Liver (tissue), 9 donors: ENCODE measurements around the gene PIK3R5. TPM values are rescaled to one million over a fixed set of nuclear protein-coding genes. Genes with fewer than 3 reads are reported as not detected.

Source experiments
- DNase-seq: peaks from one replicate; pipeline ENCODE4 v3.0.0-alpha.2; 2017; ENCODE audit warnings: low spot score
- H3K27ac ChIP-seq, 2 donors: one replicate each; pipeline ENCODE4 v1.7.0; 2013; ENCODE audit warnings: inconsistent platforms in 2 of 2, low read length in 2 of 2, control low read depth in 1 of 2, low read depth in 1 of 2, mild to moderate bottlenecking in 1 of 2
- H3K27me3 ChIP-seq, 4 donors: one replicate each; pipeline versions ENCODE4 v1.6.1 to v1.7.0; 2013; ENCODE audit warnings: low read length in 3 of 4, inconsistent platforms in 1 of 4, mild to moderate bottlenecking in 1 of 4, moderate library complexity in 1 of 4; ENCODE audit not compliant: control insufficient read depth in 4 of 4, insufficient read depth in 4 of 4
- H3K36me3 ChIP-seq, 4 donors: one replicate each; pipeline versions ENCODE4 v1.6.1 to v1.7.0; 2013; ENCODE audit warnings: low read length in 3 of 4, mild to moderate bottlenecking in 3 of 4, low read depth in 1 of 4, moderate library complexity in 1 of 4; ENCODE audit not compliant: control insufficient read depth in 4 of 4, insufficient read depth in 3 of 4
- H3K4me1 ChIP-seq, 4 donors: one replicate each; pipeline versions ENCODE4 v1.6.1 to v1.7.0; 2013; ENCODE audit warnings: low read length in 3 of 4, mild to moderate bottlenecking in 3 of 4, moderate library complexity in 1 of 4; ENCODE audit not compliant: control insufficient read depth in 4 of 4, insufficient read depth in 4 of 4
- H3K4me3 ChIP-seq, 3 donors: one replicate each; pipeline versions ENCODE4 v1.6.1 to v1.7.0; 2013; ENCODE audit warnings: low read length in 3 of 3, control low read depth in 1 of 3, low read depth in 1 of 3, mild to moderate bottlenecking in 1 of 3
- H3K9ac ChIP-seq, 2 donors: one replicate each; pipeline ENCODE4 v1.7.0; 2013; ENCODE audit warnings: low read length in 2 of 2, mild to moderate bottlenecking in 2 of 2, moderate library complexity in 2 of 2, control low read depth in 1 of 2, low read depth in 1 of 2
- H3K9me3 ChIP-seq, 4 donors: one replicate each; pipeline versions ENCODE4 v1.6.1 to v1.7.0; 2013; ENCODE audit warnings: low read length in 3 of 4; ENCODE audit not compliant: control insufficient read depth in 4 of 4
- EGR1 ChIP-seq, 2 donors: IDR thresholded peaks; 2 replicates each; pipeline ENCODE4 v1.6.1; 2016 to 2018; ENCODE audit warnings: antibody characterized with exemption in 2 of 2, low read depth in 2 of 2
- FOXA1 ChIP-seq: IDR thresholded peaks from 2 replicates; pipeline ENCODE4 v1.6.1; 2016; ENCODE audit warnings: antibody characterized with exemption
- FOXA2 ChIP-seq: IDR thresholded peaks from 2 replicates; pipeline ENCODE4 v1.6.1; 2016; ENCODE audit warnings: antibody characterized with exemption
- GABPA ChIP-seq, 2 donors: IDR thresholded peaks in 1 of 2; conservative IDR thresholded peaks in 1 of 2; 2 replicates each; pipeline ENCODE4 v1.6.1; 2016; ENCODE audit warnings: antibody characterized with exemption in 2 of 2, mild to moderate bottlenecking in 1 of 2, moderate library complexity in 1 of 2
- HNF4A ChIP-seq, 2 donors: conservative IDR thresholded peaks; 2 replicates each; pipeline ENCODE4 v1.6.1; 2016; ENCODE audit warnings: antibody characterized with exemption in 2 of 2, mild to moderate bottlenecking in 2 of 2
- HNF4G ChIP-seq: IDR thresholded peaks from 2 replicates; pipeline ENCODE4 v1.6.1; 2016; ENCODE audit warnings: antibody characterized with exemption
- JUND ChIP-seq, 2 donors: IDR thresholded peaks; 2 replicates each; pipeline ENCODE4 v1.6.1; 2016; ENCODE audit warnings: antibody characterized with exemption in 2 of 2
- NR2F2 ChIP-seq: IDR thresholded peaks from 2 replicates; pipeline ENCODE4 v1.6.1; 2016; ENCODE audit warnings: antibody characterized with exemption
- RAD21 ChIP-seq, 2 donors: IDR thresholded peaks; 2 replicates each; pipeline ENCODE4 v1.6.1; 2016; ENCODE audit warnings: antibody characterized with exemption in 2 of 2, mild to moderate bottlenecking in 2 of 2
- RXRA ChIP-seq, 2 donors: IDR thresholded peaks; 2 replicates each; pipeline ENCODE4 v1.6.1; 2017 to 2018; ENCODE audit warnings: antibody characterized with exemption in 2 of 2, mild to moderate bottlenecking in 1 of 2
- SP1 ChIP-seq: IDR thresholded peaks from 2 replicates; pipeline ENCODE4 v1.6.1; 2018; ENCODE audit warnings: antibody characterized with exemption, mild to moderate bottlenecking
- TAF1 ChIP-seq: conservative IDR thresholded peaks from 2 replicates; pipeline ENCODE4 v1.6.1; 2016; ENCODE audit warnings: antibody characterized with exemption, mild to moderate bottlenecking
- YY1 ChIP-seq: IDR thresholded peaks from 2 replicates; pipeline ENCODE4 v1.6.1; 2016; ENCODE audit warnings: antibody characterized with exemption, mild to moderate bottlenecking
- WGBS: extraction: QIAGEN DNeasy Blood & Tissue Kit; methylation state at CpG from one replicate; pipeline ENCODE4 v1.1.7; 2013; 5-methylcytosine and 5-hydroxymethylcytosine counted together
- polyA plus RNA-seq, 2 donors: library from polyadenylated mRNA; stranded (reverse) in 1 of 2; unstranded in 1 of 2; fragments of 200-250 nt in 1 of 2; fragments of >200 nt in 1 of 2; fragmentation: Nextera tagmentation in 1 of 2; extraction: Ambion mirVana in 1 of 2; gene quantifications; one replicate each; pipeline versions ENCODE4 v1.2.1 to v1.2.3, GENCODE V29; 2013 to 2015
- total RNA-seq, 2 donors: library from RNA; depleted of rRNA; stranded (reverse); fragments of >200 nt; gene quantifications; one replicate each; pipeline ENCODE4 v1.2.3, GENCODE V29; 2014
- TF ChIP-seq, protein P1 (sequence below): IDR thresholded peaks from 2 replicates; pipeline ENCODE4 v1.6.1; 2016; ENCODE audit warnings: antibody characterized with exemption, mild to moderate bottlenecking
- TF ChIP-seq, protein P2 (sequence below): IDR thresholded peaks from 2 replicates; pipeline ENCODE4 v1.6.1; 2016; ENCODE audit warnings: antibody characterized with exemption
- TF ChIP-seq, protein P3 (sequence below): IDR thresholded peaks from 2 replicates; pipeline ENCODE4 v1.6.1; 2016; ENCODE audit warnings: antibody characterized with exemption
- TF ChIP-seq, protein P4 (sequence below): IDR thresholded peaks from 2 replicates; pipeline ENCODE4 v1.6.1; 2016; ENCODE audit warnings: antibody characterized with exemption
- TF ChIP-seq, protein P5 (sequence below): fragments of 150-350 bp; IDR thresholded peaks from 2 replicates; pipeline ENCODE4 v1.5.1; 2017; ENCODE audit warnings: improper control_type of control experiment, low read depth, low read length; ENCODE audit not compliant: missing input control
- donor health status: healthy.
- donor health status: healthy.
- donor health status: healthy.
- donor health status: healthy.
- donor health status: healthy.

Gene PIK3R5
- total and polyA plus RNA-seq, 4 donors, result 0.93 to 7.8 (median 2.6) TPM

- Histone ChIP-seq H3K27me3 (no peaks in the 10 kb centered on the region), H3K36me3 (no peaks in the 10 kb centered on the region), H3K4me3 (no peak overlapping the region), H3K27ac (no peak overlapping the region), H3K9me3 (no peaks in the 10 kb centered on the region), H3K9ac (no peak overlapping the region), H3K4me1 (no peaks in the 10 kb centered on the region)
- 53% methylated on average over 15 of the region's 15 CpGs for WGBS
- TF ChIP-seq, protein P1, sequence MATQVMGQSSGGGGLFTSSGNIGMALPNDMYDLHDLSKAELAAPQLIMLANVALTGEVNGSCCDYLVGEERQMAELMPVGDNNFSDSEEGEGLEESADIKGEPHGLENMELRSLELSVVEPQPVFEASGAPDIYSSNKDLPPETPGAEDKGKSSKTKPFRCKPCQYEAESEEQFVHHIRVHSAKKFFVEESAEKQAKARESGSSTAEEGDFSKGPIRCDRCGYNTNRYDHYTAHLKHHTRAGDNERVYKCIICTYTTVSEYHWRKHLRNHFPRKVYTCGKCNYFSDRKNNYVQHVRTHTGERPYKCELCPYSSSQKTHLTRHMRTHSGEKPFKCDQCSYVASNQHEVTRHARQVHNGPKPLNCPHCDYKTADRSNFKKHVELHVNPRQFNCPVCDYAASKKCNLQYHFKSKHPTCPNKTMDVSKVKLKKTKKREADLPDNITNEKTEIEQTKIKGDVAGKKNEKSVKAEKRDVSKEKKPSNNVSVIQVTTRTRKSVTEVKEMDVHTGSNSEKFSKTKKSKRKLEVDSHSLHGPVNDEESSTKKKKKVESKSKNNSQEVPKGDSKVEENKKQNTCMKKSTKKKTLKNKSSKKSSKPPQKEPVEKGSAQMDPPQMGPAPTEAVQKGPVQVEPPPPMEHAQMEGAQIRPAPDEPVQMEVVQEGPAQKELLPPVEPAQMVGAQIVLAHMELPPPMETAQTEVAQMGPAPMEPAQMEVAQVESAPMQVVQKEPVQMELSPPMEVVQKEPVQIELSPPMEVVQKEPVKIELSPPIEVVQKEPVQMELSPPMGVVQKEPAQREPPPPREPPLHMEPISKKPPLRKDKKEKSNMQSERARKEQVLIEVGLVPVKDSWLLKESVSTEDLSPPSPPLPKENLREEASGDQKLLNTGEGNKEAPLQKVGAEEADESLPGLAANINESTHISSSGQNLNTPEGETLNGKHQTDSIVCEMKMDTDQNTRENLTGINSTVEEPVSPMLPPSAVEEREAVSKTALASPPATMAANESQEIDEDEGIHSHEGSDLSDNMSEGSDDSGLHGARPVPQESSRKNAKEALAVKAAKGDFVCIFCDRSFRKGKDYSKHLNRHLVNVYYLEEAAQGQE, result no peak
- TF ChIP-seq, protein P2, sequence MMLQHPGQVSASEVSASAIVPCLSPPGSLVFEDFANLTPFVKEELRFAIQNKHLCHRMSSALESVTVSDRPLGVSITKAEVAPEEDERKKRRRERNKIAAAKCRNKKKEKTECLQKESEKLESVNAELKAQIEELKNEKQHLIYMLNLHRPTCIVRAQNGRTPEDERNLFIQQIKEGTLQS, result no peak
- TF ChIP-seq RXRA (IDR thresholded peaks at IDR 0.05), result no peak
- TF ChIP-seq EGR1 (IDR thresholded peaks at IDR 0.05; ENCODE audit: low read depth in 2 of 2), result no peak
- no peak for TF ChIP-seq NR2F2
- no peak for TF ChIP-seq HNF4G
- no peak for TF ChIP-seq RAD21 (IDR thresholded peaks at IDR 0.05)
- TF ChIP-seq, protein P3, sequence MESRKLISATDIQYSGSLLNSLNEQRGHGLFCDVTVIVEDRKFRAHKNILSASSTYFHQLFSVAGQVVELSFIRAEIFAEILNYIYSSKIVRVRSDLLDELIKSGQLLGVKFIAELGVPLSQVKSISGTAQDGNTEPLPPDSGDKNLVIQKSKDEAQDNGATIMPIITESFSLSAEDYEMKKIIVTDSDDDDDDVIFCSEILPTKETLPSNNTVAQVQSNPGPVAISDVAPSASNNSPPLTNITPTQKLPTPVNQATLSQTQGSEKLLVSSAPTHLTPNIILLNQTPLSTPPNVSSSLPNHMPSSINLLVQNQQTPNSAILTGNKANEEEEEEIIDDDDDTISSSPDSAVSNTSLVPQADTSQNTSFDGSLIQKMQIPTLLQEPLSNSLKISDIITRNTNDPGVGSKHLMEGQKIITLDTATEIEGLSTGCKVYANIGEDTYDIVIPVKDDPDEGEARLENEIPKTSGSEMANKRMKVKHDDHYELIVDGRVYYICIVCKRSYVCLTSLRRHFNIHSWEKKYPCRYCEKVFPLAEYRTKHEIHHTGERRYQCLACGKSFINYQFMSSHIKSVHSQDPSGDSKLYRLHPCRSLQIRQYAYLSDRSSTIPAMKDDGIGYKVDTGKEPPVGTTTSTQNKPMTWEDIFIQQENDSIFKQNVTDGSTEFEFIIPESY, result no peak
- no peak for TF ChIP-seq JUND (IDR thresholded peaks at IDR 0.05)
- no peak for TF ChIP-seq YY1
- no peak for TF ChIP-seq SP1
- TF ChIP-seq, protein P4, sequence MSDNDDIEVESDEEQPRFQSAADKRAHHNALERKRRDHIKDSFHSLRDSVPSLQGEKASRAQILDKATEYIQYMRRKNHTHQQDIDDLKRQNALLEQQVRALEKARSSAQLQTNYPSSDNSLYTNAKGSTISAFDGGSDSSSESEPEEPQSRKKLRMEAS, result no peak
- TF ChIP-seq FOXA1, result no peak
- TF ChIP-seq, protein P5, sequence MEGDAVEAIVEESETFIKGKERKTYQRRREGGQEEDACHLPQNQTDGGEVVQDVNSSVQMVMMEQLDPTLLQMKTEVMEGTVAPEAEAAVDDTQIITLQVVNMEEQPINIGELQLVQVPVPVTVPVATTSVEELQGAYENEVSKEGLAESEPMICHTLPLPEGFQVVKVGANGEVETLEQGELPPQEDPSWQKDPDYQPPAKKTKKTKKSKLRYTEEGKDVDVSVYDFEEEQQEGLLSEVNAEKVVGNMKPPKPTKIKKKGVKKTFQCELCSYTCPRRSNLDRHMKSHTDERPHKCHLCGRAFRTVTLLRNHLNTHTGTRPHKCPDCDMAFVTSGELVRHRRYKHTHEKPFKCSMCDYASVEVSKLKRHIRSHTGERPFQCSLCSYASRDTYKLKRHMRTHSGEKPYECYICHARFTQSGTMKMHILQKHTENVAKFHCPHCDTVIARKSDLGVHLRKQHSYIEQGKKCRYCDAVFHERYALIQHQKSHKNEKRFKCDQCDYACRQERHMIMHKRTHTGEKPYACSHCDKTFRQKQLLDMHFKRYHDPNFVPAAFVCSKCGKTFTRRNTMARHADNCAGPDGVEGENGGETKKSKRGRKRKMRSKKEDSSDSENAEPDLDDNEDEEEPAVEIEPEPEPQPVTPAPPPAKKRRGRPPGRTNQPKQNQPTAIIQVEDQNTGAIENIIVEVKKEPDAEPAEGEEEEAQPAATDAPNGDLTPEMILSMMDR, result no peak
- no peak for TF ChIP-seq TAF1
- TF ChIP-seq GABPA (IDR thresholded peaks at IDR 0.05 in 1 of 2, conservative IDR thresholded peaks at IDR 0.05 in 1 of 2), result no peak
- no peak for TF ChIP-seq FOXA2
- no peak for TF ChIP-seq HNF4A (conservative IDR thresholded peaks at IDR 0.05)
- peak; percentile 25 for DNase-seq
Observed at GRCh38 chr17:8900626-8901585, 64.6 kb downstream of the PIK3R5 start.
